ENCODE measurements around the gene TOMM40L.

Gene TOMM40L

DNA sequence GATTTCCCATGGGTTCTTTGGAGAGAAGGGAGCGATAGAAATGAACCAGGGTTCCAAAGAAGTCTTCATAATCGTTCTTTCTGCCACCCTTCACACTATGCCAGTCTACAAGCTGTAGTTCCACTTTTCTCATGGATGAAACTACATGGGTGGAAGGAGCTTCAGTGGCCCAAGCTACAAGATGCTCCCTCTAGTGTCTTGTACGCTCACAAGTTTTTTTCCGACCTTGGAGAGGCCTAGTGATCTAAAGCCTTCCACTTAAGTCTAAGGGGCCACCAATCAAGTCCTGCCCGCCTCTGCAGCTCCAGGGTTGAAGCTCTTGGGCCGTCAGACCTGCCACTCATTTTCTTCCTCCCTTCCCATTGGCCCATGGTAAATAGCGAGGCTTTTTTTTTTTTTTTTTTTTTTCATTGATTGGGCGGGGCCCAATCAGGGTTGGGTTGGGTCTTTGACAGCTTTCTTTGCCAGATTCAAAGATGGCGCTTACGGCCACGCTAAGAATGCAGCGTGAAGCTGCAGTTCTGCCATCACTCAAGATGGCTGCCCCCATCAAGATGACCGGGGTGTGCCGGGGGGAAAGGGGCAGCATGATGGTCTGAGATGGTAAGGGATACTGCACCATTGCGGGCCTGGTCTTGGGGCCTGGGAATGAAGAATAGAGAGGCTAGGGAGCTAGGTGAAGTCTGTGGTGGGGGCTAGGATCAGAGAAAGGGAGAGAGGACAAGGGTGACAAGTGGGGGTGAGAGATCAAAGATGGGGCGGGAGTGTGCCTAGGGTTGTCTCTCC lies at the start of gene TOMM40L:
Gene TOMM40L, plus strand, starts transcription at position 527 of the 786 bp plus-strand sequence. CDS start 430 bp downstream, outside the sequence.
- Histone ChIP-seq H3K36me3 (replicated peaks) (peaks cover 20% of the 10 kb centered on the region), H3K4me3 (peak within 1 kb of the TSS; percentile 69), H3K9me3 (peaks cover 2% of the 10 kb centered on the region; the same call in 1 of the 2 replicates), H3K27me3 (ENCODE audit: low read depth) (no peaks in the 10 kb centered on the region), H3K4me1 (peaks cover 11% of the 10 kb centered on the region)
- DNase-seq (ENCODE audit: low spot score in 2 of 2): peak; percentile 94 to 99
- in situ Hi-C loops (cut with MboI; ENCODE audit: low sequenced_read_pairs): loop anchor here (5.0 kb wide), 1 partner anchor 157 kb away; no protein-coding TSS in a partner anchor

DNA sequence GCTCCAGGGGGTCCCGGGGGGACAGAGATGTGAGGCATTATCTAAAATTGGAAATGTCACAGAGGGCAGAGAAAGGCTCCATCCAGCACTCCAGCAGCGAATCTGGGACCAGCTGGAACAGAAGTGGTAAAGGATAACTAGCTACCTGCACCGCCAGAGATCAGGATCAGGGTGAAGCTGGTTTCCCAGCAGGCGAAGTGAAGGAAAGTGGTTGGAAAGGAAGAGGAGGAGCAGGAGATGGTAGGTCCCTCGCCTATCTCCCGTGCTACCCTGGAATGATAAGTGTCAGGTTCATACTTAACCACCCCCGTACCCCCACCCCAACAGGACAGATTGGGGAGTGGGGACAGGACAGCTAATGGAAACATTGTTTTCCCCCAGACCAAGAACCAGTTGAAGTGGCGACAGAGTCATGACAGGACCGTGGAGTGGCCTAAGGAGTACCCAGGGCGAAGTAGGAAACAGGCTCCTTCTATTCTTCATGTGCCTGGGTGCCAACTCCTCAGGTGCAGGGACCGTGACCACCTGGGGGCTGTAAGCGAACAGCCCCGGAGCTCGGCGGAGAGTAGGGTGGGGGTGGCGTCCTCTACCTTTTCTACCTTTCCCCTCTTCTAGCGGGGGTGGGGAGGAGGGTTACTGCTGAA lies 49.3 kb upstream of the TOMM40L start:
- H3K36me3 ChIP-seq (replicated peaks): peaks cover 26% of the 10 kb centered on the region
- peaks cover 14% of the 10 kb centered on the region for H3K4me1 ChIP-seq
- no peak for DNase-seq (ENCODE audit: low spot score in 2 of 2)
- peak overlapping the region; percentile 76 for H3K4me3 ChIP-seq
- in situ Hi-C loops (cut with MboI; ENCODE audit: low sequenced_read_pairs): loop anchor here (25.0 kb wide), 1 partner anchor 561 kb away; the partner anchor contains the start of gene DUSP12
- no peaks in the 10 kb centered on the region for H3K9me3 ChIP-seq
- H3K27me3 ChIP-seq (ENCODE audit: low read depth): no peaks in the 10 kb centered on the region

DNA sequence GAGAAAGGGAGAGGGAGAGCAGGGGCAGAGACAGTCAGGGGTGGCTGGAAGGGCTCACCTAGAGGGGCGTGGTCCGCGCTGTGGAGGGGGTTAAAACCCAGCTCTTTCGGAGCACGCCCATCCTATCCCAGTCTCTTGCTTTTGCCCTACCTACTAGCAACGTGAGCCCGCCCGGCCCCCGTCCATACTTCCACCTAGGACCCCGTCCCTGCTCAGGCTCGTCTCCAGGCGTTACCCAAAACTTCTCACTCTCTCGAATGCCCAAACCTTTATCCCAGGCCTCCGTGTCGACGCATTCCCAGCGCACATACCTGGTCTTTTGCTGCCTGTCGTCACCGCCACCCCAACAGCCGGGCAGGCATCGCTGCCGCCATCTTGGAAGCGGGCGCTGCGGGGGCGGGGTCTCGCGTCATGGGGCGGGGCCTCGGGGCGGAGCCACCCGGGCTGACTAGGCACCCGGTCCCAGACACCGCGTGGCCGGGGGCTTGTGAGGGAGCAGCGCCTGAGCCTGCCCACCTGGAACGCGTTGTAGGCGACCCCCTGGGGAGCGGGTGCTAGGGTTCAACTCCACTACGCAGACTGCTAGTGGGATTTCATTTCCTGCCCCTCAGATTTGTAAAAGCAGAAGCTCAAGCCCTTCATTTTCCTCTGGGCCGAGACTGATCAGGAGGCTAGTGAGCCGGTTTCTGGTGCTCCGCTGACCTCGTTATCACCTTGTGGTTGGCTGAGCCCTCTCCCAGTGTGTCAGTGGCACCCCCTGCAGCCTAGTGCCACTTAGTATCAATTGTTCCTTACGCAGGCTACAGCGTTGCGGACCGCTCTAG lies 48.5 kb upstream of the TOMM40L start, which contains the start of gene B4GALT3:
Gene B4GALT3, minus strand, starts transcription at position 396 of the 824 bp plus-strand sequence. CDS start 1,447 bp downstream, outside the sequence.
- DNase-seq (ENCODE audit: low spot score in 2 of 2): peak; percentile 56 to 95
- in situ Hi-C loops (cut with MboI; ENCODE audit: low sequenced_read_pairs): loop anchor here (25.0 kb wide), 1 partner anchor 560 kb away; the partner anchor contains the start of gene DUSP12
- H3K27me3 ChIP-seq (ENCODE audit: low read depth): no peaks in the 10 kb centered on the region

GRCh38 chr1:161177936-161178244 lies 48.0 kb upstream of the TOMM40L start:
- Histone ChIP-seq H3K36me3 (replicated peaks) (peaks cover 17% of the 10 kb centered on the region), H3K4me3 (no peak overlapping the region; the same call in 1 of the 2 replicates), H3K4me1 (peaks cover 14% of the 10 kb centered on the region), H3K9me3 (no peaks in the 10 kb centered on the region), H3K27me3 (ENCODE audit: low read depth) (no peaks in the 10 kb centered on the region)
- in situ Hi-C loops (cut with MboI; ENCODE audit: low sequenced_read_pairs): loop anchor here (25.0 kb wide), 1 partner anchor 559 kb away; the partner anchor contains the start of gene DUSP12
- DNase-seq (ENCODE audit: low spot score in 2 of 2): no peak

More for the DNA sequence above, 48.5 kb upstream of the TOMM40L start, which contains the start of gene B4GALT3:
- H3K4me3 ChIP-seq: peak within 1 kb of the TSS; percentile 76
- peaks cover 20% of the 10 kb centered on the region for H3K36me3 ChIP-seq (replicated peaks)
- H3K4me1 ChIP-seq: peaks cover 14% of the 10 kb centered on the region
- no peaks in the 10 kb centered on the region for H3K9me3 ChIP-seq

- H3K27me3 ChIP-seq (ENCODE audit: low read depth): 0 out of 2 replicates have a peak, but pooled peaks cover 3% of the 10 kb centered on the region
- peaks cover 14% of the 10 kb centered on the region for H3K4me1 ChIP-seq
- in situ Hi-C loops (cut with MboI; ENCODE audit: low sequenced_read_pairs): loop anchor here (25.0 kb wide), 1 partner anchor 558 kb away; the partner anchor contains the start of gene DUSP12
- DNase-seq (ENCODE audit: low spot score in 2 of 2): no peak
- no peaks in the 10 kb centered on the region for H3K9me3 ChIP-seq
- no peak overlapping the region for H3K4me3 ChIP-seq
- peaks cover 2% of the 10 kb centered on the region; the same call in 1 of the 2 replicates for H3K36me3 ChIP-seq (replicated peaks)
These were observed 46.2 kb upstream of the TOMM40L start for GRCh38 chr1:161179698-161180097.

GRCh38 chr1:161180639-161181038 lies 45.2 kb upstream of the TOMM40L start:
- 0 out of 2 replicates have a peak, but pooled peaks cover 3% of the 10 kb centered on the region for H3K27me3 ChIP-seq (ENCODE audit: low read depth)
- H3K4me1 ChIP-seq: peaks cover 14% of the 10 kb centered on the region
- H3K4me3 ChIP-seq: no peak overlapping the region
- no peaks in the 10 kb centered on the region for H3K9me3 ChIP-seq
- in situ Hi-C loops (cut with MboI; ENCODE audit: low sequenced_read_pairs): loop anchor here (25.0 kb wide), 1 partner anchor 557 kb away; the partner anchor contains the start of gene DUSP12
- H3K36me3 ChIP-seq (replicated peaks): no peaks in the 10 kb centered on the region
- no peak for DNase-seq (ENCODE audit: low spot score in 2 of 2)

DNA sequence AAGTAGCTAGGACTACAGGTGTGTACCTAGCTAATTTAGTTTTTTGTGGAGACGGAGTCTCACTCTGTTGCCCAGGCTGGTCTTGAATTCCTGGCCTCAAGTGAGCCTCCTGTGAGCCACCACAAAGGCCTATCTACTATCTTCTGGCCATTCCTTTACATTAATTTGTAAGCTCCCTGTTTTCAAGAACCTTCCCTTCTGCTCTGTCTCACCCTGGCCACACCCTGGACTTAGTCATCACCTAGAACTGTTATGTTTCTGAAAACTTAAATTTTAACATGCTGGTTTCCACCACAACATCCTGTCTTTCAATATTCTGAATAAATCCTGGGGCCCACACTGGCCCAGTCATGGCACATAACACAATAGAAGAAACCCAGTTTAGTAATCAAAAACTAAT lies 43.6 kb upstream of the TOMM40L start:
- H3K27me3 ChIP-seq (ENCODE audit: low read depth): 0 out of 2 replicates have a peak, but pooled peaks cover 3% of the 10 kb centered on the region

DNA sequence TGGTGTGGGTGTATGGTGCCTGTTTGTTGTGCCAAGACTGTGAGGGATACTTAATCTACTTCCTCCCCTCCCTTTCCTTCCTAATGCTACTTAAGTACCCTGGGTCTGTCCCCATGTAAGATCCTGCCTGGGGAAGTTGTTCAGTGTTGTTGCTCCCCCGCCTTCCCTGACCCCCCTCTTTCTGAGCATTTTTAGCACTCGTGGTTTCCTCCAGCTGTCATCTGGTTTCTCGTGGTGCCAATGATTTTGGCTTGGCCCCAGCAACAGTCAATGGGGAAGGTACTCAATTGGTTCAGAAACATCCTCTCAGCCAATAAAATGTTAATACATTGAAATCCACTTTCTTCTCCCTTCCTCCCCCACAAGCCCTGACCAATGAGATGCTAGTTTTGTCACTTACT lies 40.6 kb upstream of the TOMM40L start:
- 0 out of 2 replicates have a peak, but pooled peaks cover 3% of the 10 kb centered on the region for H3K27me3 ChIP-seq (ENCODE audit: low read depth)
- H3K4me3 ChIP-seq: no peak overlapping the region
- H3K36me3 ChIP-seq (replicated peaks): no peaks in the 10 kb centered on the region
- DNase-seq (ENCODE audit: low spot score in 2 of 2): no peak
- H3K9me3 ChIP-seq: no peaks in the 10 kb centered on the region
- H3K4me1 ChIP-seq: no peaks in the 10 kb centered on the region
- in situ Hi-C loops (cut with MboI; ENCODE audit: low sequenced_read_pairs): loop anchor here (25.0 kb wide), 1 partner anchor 552 kb away; the partner anchor contains the start of gene DUSP12

More for the DNA sequence above, 43.6 kb upstream of the TOMM40L start:
- Histone ChIP-seq H3K4me1 (peaks cover 8% of the 10 kb centered on the region), H3K9me3 (no peaks in the 10 kb centered on the region), H3K36me3 (replicated peaks) (no peaks in the 10 kb centered on the region), H3K4me3 (no peak overlapping the region)
- DNase-seq (ENCODE audit: low spot score in 2 of 2): no peak
- in situ Hi-C loops (cut with MboI; ENCODE audit: low sequenced_read_pairs): loop anchor here (25.0 kb wide), 1 partner anchor 555 kb away; the partner anchor contains the start of gene DUSP12

- 0 out of 2 replicates have a peak, but pooled peaks cover 3% of the 10 kb centered on the region for H3K27me3 ChIP-seq (ENCODE audit: low read depth)
- in situ Hi-C loops (cut with MboI; ENCODE audit: low sequenced_read_pairs): loop anchor here (25.0 kb wide), 1 partner anchor 551 kb away; the partner anchor contains the start of gene DUSP12
- no peak for DNase-seq (ENCODE audit: low spot score in 2 of 2)
- H3K4me3 ChIP-seq: no peak overlapping the region
- H3K9me3 ChIP-seq: no peaks in the 10 kb centered on the region
- no peaks in the 10 kb centered on the region for H3K36me3 ChIP-seq (replicated peaks)
- H3K4me1 ChIP-seq: no peaks in the 10 kb centered on the region
These were observed 40.0 kb upstream of the TOMM40L start for GRCh38 chr1:161185732-161186311.

GRCh38 chr1:161187311-161187710 lies 38.5 kb upstream of the TOMM40L start:
- Histone ChIP-seq H3K4me3 (no peak overlapping the region), H3K9me3 (no peaks in the 10 kb centered on the region), H3K27me3 (ENCODE audit: low read depth) (0 out of 2 replicates have a peak, but pooled peaks cover 3% of the 10 kb centered on the region), H3K4me1 (no peaks in the 10 kb centered on the region), H3K36me3 (replicated peaks) (no peaks in the 10 kb centered on the region)
- DNase-seq (ENCODE audit: low spot score in 2 of 2): no peak
- in situ Hi-C loops (cut with MboI; ENCODE audit: low sequenced_read_pairs): loop anchor here (25.0 kb wide), 1 partner anchor 550 kb away; the partner anchor contains the start of gene DUSP12

- DNase-seq (ENCODE audit: low spot score in 2 of 2): no peak
- in situ Hi-C loops (cut with MboI; ENCODE audit: low sequenced_read_pairs): loop anchor here (25.0 kb wide), 1 partner anchor 549 kb away; the partner anchor contains the start of gene DUSP12
- no peaks in the 10 kb centered on the region for H3K9me3 ChIP-seq
- H3K27me3 ChIP-seq (ENCODE audit: low read depth): 0 out of 2 replicates have a peak, but pooled peaks cover 3% of the 10 kb centered on the region
- no peaks in the 10 kb centered on the region for H3K36me3 ChIP-seq (replicated peaks)
- no peaks in the 10 kb centered on the region for H3K4me1 ChIP-seq
- H3K4me3 ChIP-seq: no peak overlapping the region
These were observed 37.5 kb upstream of the TOMM40L start for GRCh38 chr1:161188381-161188780.

- H3K4me3 ChIP-seq: no peak overlapping the region
- H3K27me3 ChIP-seq (ENCODE audit: low read depth): 0 out of 2 replicates have a peak, but pooled peaks cover 3% of the 10 kb centered on the region
- H3K36me3 ChIP-seq (replicated peaks): no peaks in the 10 kb centered on the region
- DNase-seq (ENCODE audit: low spot score in 2 of 2): no peak
- in situ Hi-C loops (cut with MboI; ENCODE audit: low sequenced_read_pairs): loop anchor here (25.0 kb wide), 1 partner anchor 548 kb away; the partner anchor contains the start of gene DUSP12
- H3K9me3 ChIP-seq: no peaks in the 10 kb centered on the region
- no peaks in the 10 kb centered on the region for H3K4me1 ChIP-seq
These were observed 36.8 kb upstream of the TOMM40L start for GRCh38 chr1:161189036-161189435.

Data from HAP-1 (cell line).